ENCODE measurements around the gene SH2D7.

Gene SH2D7

DNA sequence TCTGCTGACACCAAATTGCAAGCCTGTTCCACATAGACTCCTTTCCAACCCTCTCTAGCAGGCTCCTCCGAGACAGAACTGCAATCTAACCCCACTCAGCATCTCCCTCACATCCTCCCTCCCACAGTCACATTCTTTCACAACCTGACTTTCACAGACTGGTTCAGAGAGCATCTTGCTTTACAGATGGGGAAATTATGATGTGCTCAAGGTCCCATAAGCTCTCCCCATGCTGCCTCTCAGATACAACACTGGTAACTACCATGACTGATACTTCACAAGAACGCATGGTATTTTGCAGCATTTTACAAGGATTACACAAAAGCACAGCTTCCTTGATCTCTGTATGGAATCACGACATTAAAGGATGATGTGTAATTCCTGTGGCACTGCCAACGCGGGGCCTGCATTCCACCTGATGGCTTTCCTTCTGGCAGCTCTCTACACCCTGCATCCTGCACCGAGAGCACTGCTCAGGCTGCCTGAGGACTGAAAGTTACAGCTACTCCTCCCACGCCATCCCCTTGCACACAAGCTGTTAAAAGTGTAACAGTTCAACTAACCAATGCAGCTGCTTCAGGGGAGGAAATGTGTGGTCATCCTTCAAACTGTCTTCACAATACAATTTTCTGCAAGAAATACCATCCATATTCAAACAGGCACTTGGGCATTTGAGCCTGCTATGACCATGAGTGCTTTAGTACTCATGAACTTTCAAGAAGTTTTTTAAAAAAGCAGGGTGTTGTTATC, 42.5 kb upstream of the SH2D7 start:
- Histone ChIP-seq H3K79me2 (ENCODE audit: insufficient read depth, low read length) (peaks cover 66% of the 10 kb centered on the region), H4K20me1 (ENCODE audit: insufficient read depth, low read length, poor library complexity, severe bottlenecking) (no peaks in the 10 kb centered on the region), H3K36me3 (ENCODE audit: insufficient read depth, low read length) (peaks cover 41% of the 10 kb centered on the region), H3K9me2 (replicated peaks; ENCODE audit: low read depth, low read length) (no peaks in the 10 kb centered on the region), H3F3A (ENCODE audit: low read depth) (peaks cover 58% of the 10 kb centered on the region), H2AFZ (ENCODE audit: low read length) (no peak overlapping the region), H3K9ac (ENCODE audit: low read depth, low read length, poor library complexity, severe bottlenecking) (peak overlapping the region; percentile 93), H3K4me2 (ENCODE audit: low read depth, low read length, poor library complexity, severe bottlenecking) (peak overlapping the region; percentile 81), H3K27me3 (ENCODE audit: insufficient read depth, low read length, poor library complexity, severe bottlenecking) (no peaks in the 10 kb centered on the region), H3K4me3 (ENCODE audit: low read length, poor library complexity, severe bottlenecking) (peak overlapping the region; percentile 67), H3K9me3 (ENCODE audit: insufficient read depth, low read depth, low read length) (no peaks in the 10 kb centered on the region), H3K4me1 (ENCODE audit: insufficient read depth, low read length, poor library complexity, severe bottlenecking) (peaks cover 97% of the 10 kb centered on the region)
- TF ChIP-seq CTCF (conservative IDR thresholded peaks at IDR 0.05; ENCODE audit: low read length): no peak

- no peaks in the 10 kb centered on the region for H3K27me3 ChIP-seq (ENCODE audit: insufficient read depth, low read length, poor library complexity, severe bottlenecking)
- peak overlapping the region; percentile 93 for H3K9ac ChIP-seq (ENCODE audit: low read depth, low read length, poor library complexity, severe bottlenecking)
- no peak overlapping the region for H2AFZ ChIP-seq (ENCODE audit: low read length)
- H3K4me3 ChIP-seq (ENCODE audit: low read length, poor library complexity, severe bottlenecking): peak overlapping the region; percentile 67
- H3K9me3 ChIP-seq (ENCODE audit: insufficient read depth, low read depth, low read length): no peaks in the 10 kb centered on the region
- peaks cover 58% of the 10 kb centered on the region for H3F3A ChIP-seq (ENCODE audit: low read depth)
- peaks cover 37% of the 10 kb centered on the region for H3K36me3 ChIP-seq (ENCODE audit: insufficient read depth, low read length)
- no peaks in the 10 kb centered on the region for H4K20me1 ChIP-seq (ENCODE audit: insufficient read depth, low read length, poor library complexity, severe bottlenecking)
- no peaks in the 10 kb centered on the region for H3K9me2 ChIP-seq (replicated peaks; ENCODE audit: low read depth, low read length)
- H3K4me1 ChIP-seq (ENCODE audit: insufficient read depth, low read length, poor library complexity, severe bottlenecking): peaks cover 97% of the 10 kb centered on the region
- TF ChIP-seq EZH2phosphoT487 (IDR thresholded peaks at IDR 0.05; ENCODE audit: borderline replicate concordance): no peak
- TF ChIP-seq CTCF (conservative IDR thresholded peaks at IDR 0.05; ENCODE audit: low read length): no peak
- peak overlapping the region; percentile 81 for H3K4me2 ChIP-seq (ENCODE audit: low read depth, low read length, poor library complexity, severe bottlenecking)
- H3K79me2 ChIP-seq (ENCODE audit: insufficient read depth, low read length): peaks cover 66% of the 10 kb centered on the region
These were observed 41.9 kb upstream of the SH2D7 start for GRCh38 chr15:78050441-78050809.

GRCh38 chr15:78050826-78051225, 41.5 kb upstream of the SH2D7 start:
- H3F3A ChIP-seq (ENCODE audit: low read depth): peaks cover 58% of the 10 kb centered on the region
- H2AFZ ChIP-seq (ENCODE audit: low read length): no peak overlapping the region
- no peaks in the 10 kb centered on the region for H4K20me1 ChIP-seq (ENCODE audit: insufficient read depth, low read length, poor library complexity, severe bottlenecking)
- no peaks in the 10 kb centered on the region for H3K27me3 ChIP-seq (ENCODE audit: insufficient read depth, low read length, poor library complexity, severe bottlenecking)
- H3K4me3 ChIP-seq (ENCODE audit: low read length, poor library complexity, severe bottlenecking): peak overlapping the region; percentile 67
- H3K36me3 ChIP-seq (ENCODE audit: insufficient read depth, low read length): peaks cover 35% of the 10 kb centered on the region; the same call in 1 of the 2 replicates
- H3K79me2 ChIP-seq (ENCODE audit: insufficient read depth, low read length): peaks cover 67% of the 10 kb centered on the region
- no peak; the same call in none of the 2 replicates for TF ChIP-seq CTCF (conservative IDR thresholded peaks at IDR 0.05; ENCODE audit: low read length)
- TF ChIP-seq EZH2phosphoT487 (IDR thresholded peaks at IDR 0.05; ENCODE audit: borderline replicate concordance): no peak
- H3K9ac ChIP-seq (ENCODE audit: low read depth, low read length, poor library complexity, severe bottlenecking): peak overlapping the region; percentile 93
- no peaks in the 10 kb centered on the region for H3K9me3 ChIP-seq (ENCODE audit: insufficient read depth, low read depth, low read length)
- peak overlapping the region; percentile 81 for H3K4me2 ChIP-seq (ENCODE audit: low read depth, low read length, poor library complexity, severe bottlenecking)
- no peaks in the 10 kb centered on the region for H3K9me2 ChIP-seq (replicated peaks; ENCODE audit: low read depth, low read length)
- H3K4me1 ChIP-seq (ENCODE audit: insufficient read depth, low read length, poor library complexity, severe bottlenecking): peaks cover 97% of the 10 kb centered on the region
